GM19455 (cell line): ENCODE results near the gene RSBN1L.
"Not testable (repeated sequence)": the region's sequence is repeated elsewhere in the genome, so short reads cannot be mapped to it uniquely, and the experiment has no call there.

Experiments
- ATAC-seq: cut with Tn5 transposase; IDR thresholded peaks from one replicate; pipeline ENCODE4 v1.9.1; 2021; ENCODE audit not compliant: unreplicated experiment

RSBN1L gene

DNA sequence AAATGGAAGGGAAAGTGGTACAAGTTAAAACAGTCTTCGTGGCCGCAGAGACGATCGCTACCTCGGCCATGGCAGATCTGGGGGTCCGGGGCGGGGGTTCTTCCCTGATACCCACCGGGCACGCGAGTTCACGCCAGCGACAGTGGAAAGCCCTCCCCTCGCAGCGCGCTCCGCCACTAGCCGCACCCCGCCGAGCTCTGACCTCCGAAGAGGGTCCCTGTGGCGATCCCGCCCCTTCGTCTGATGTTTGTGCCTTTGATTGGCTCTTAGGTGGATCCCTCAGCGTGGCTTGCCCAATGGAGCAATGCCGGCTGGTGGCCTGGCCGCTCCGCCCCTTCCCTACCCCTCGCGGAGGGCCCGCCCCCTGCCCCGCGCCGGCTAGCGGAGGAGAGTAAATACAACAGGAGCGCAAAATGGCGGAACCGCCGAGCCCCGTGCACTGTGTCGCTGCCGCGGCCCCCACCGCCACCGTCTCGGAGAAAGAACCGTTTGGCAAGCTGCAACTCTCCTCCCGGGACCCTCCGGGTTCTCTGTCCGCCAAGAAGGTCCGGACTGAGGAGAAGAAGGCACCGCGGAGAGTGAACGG is at the start of gene RSBN1L:
RSBN1L (plus strand) TSS at position 403 of the 586 bp plus-strand sequence; CDS start at position 414, 11 bp downstream.
- peak; percentile 93 for ATAC-seq

- no peak for ATAC-seq
These were observed 47.4 kb upstream of the RSBN1L start for GRCh38 chr7:77648742-77649338.

DNA sequence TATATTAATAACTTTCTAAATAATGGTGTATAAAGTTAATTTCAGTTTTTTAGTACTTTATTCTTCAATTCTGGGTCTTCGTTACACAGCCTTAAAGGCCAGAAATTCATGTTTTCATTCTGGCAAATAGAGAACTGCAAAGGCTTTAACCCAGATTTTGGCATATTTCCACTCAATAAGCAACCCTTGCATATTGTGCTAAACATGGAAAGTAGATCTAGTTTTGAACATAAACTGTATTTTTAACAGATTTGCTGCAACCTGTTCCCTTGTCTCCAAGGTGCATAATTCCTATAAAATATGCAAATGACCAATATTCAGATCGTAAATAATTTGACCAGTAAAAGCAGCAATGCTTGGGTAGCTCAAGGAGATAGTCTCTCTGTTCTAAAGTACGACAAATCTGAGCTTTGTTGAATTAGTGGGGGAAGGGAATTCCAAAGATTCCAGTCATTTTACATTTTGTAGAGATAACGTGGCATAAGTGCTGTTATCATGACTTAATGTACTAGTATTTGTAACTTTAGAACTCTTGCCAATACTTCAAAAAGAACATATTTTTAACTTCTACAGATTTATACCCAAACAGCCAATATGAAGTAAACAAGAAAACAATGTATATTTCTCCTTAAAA is 46.4 kb upstream of the RSBN1L start:
- no peak for ATAC-seq

GRCh38 chr7:77651575-77652162 is 44.6 kb upstream of the RSBN1L start:
- ATAC-seq: no peak

GRCh38 chr7:77652826-77653225 is 43.4 kb upstream of the RSBN1L start:
- not testable (repeated sequence) for ATAC-seq

DNA sequence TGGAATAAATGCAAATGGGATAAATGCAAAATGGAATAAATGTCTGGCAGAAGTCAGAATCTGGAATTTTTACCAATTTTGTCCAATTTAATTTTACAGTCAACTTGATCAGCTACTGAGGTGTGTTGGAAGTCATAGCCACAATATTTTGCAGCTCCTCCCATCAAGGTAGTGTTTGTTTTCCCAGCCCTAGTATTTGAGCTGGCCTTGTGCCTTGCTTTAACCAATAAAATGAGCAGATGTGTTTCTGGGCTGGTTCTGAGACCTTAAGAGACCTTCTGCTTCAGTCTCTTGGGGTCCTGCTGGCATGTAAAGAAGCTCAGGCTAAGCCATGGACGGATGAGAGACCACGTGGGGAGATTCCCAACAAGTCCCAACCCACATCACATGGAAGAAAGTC is 42.7 kb upstream of the RSBN1L start:
- no peak for ATAC-seq

GRCh38 chr7:77655356-77655755 is 40.9 kb upstream of the RSBN1L start:
- no peak for ATAC-seq

GRCh38 chr7:77655836-77656455 is 40.3 kb upstream of the RSBN1L start:
- no peak for ATAC-seq

DNA sequence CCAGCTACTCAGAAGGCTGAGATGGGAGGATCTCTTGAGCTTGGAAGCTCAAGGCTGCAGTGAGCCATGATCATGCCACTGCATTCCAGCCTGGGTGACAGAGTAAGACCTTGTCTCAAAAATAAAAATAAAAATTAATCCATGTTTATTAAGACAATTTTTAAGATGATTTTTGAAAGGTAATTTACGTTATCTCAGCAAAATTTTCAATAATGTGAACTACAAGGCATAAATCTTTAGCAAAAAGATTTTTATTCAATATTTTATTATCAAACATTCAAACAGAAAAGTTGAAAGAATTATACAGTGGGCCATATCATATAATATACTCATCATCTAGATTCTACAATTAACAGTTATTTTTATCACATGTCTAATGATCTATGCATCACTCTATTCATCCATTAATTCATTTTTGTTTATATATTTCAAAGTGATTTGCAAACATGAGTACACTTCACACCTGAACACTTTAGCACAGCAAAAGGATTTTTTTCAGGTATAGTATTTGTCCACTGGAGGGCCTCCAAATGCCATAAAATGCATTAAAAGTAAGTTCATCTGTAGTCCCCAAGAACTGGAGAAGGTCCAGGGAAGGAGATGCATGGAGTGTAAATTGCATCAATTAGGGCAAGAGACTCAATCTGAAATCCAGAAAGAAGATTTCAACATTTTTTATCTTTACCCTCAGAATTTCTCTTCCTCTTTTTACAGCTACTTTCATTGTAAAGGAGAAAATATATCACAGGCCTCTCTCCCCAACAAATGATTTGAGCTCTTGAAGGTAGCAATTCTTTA is 38.6 kb upstream of the RSBN1L start:
- no peak for ATAC-seq

- no peak for ATAC-seq
These were observed 37.3 kb upstream of the RSBN1L start for GRCh38 chr7:77658928-77659327.

DNA sequence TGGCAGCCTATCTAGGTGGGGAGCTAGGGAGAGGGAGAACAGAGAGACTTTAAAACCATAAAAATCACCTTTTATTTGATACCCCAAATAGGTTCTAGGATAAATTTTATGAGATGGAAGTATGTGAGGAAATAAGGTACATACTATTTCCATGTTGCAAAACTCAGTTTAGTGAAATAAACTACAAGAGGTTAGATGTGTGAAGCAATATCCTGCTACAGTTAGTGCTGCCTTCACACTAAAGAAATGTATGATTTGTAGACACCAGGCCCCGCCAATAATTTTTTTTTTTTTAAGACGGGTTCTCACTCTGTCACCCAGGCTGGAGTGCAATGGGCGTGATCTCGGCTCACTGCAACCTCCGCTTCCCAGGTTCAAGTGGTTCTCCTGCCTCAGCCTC is 34.4 kb upstream of the RSBN1L start:
- no peak for ATAC-seq

- no peak for ATAC-seq
These were observed 33.4 kb upstream of the RSBN1L start for GRCh38 chr7:77662869-77663268.

DNA sequence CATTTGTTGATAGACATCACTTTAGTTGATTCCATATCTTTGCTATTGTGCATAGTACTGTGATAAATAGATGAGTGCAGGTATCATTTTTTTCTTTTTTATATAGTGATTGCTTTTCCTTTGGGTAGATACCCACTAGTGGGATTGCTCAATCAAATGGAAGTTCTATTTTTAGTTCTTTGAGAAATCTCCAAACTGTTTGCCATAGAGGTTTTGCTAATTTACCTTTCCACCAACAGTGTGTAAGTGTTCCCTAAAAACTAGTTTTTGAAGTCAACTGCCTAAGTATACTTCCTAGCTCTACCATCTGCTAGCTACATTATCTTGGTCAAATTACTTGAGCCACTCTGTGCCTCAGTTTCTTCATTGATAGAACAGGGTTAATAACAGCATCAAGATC is 31.5 kb upstream of the RSBN1L start:
- ATAC-seq: no peak

GRCh38 chr7:77665161-77665560 is 31.1 kb upstream of the RSBN1L start:
- no peak for ATAC-seq

- ATAC-seq: no peak
These were observed 28.7 kb upstream of the RSBN1L start for GRCh38 chr7:77667459-77668086.

GRCh38 chr7:77674878-77675277 is 21.4 kb upstream of the RSBN1L start:
- peak; percentile 59 for ATAC-seq

GRCh38 chr7:77679608-77680007 is 16.7 kb upstream of the RSBN1L start:
- no peak for ATAC-seq

GRCh38 chr7:77680266-77680665 is 16.0 kb upstream of the RSBN1L start:
- no peak for ATAC-seq

GRCh38 chr7:77684030-77684429 is 12.2 kb upstream of the RSBN1L start:
- no peak for ATAC-seq

DNA sequence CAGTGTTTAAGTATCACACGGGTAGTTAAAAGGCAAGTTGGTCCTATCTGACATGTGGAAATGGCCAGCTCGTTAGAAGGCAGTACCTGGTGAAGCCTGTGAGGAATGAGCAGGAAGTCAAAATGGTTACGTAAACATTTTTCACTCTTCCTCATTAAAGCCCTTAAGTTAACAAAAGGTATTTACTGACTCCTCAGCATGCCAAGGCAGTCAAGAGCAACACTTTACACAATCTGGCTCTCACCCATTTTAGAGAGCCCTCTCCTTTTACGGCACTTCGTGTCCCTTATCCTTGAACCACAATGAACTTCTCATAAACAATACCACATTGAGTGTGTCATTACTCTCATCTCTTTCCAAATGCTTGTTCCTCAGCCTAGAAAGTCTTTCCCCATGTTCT is 11.0 kb upstream of the RSBN1L start:
- no peak for ATAC-seq
